HK-2 (cell line): ENCODE measurements around the gene NEK5.
"Not testable (repeated sequence)": the region's sequence is repeated elsewhere in the genome, so short reads cannot be mapped to it uniquely, and the experiment has no call there.

Experiments
- DNase-seq: peaks from one replicate; pipeline ENCODE4 v3.0.0-alpha.2; 2018; ENCODE audit not compliant: unreplicated experiment

The NEK5 gene

DNA sequence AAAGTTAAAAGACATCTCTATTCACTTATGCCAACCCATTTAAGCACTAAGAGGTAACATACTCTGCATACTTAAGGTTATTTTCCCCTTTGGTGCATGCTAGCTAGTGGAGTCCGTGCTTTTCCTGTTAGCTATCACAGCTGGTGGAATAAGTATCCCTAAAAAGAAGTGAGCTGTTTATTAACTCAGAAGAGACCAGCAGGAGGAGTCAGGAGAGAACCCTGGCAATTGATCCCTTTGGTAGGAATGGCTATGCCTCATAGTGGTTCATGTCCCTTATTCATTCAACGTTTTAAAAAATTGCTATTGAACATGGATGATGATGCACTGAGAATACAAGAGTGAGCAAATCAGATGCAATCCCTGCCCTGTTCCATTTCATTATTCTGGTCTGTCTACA is 12.4 kb upstream of the NEK5 start:
- no peak for DNase-seq

DNA sequence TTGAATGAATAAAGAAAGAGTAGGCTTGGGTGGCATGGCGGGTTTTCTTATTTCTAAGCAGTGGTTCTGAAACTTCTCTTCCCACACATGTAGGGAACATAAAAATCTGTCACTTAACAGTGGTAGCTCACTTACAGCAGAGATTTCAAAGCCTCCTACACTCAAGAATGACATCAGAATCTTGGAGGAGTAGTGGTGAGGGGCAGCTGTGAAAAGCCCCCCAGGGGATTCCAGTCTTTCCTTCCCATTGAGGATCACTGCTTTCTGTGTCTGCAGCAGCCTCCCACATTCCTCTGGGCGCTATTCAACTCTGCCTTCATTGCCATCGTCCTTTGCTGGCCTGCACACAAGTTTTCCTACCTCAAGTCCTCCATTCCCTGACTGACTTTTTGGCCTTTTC is 8.6 kb upstream of the NEK5 start:
- no peak for DNase-seq

DNA sequence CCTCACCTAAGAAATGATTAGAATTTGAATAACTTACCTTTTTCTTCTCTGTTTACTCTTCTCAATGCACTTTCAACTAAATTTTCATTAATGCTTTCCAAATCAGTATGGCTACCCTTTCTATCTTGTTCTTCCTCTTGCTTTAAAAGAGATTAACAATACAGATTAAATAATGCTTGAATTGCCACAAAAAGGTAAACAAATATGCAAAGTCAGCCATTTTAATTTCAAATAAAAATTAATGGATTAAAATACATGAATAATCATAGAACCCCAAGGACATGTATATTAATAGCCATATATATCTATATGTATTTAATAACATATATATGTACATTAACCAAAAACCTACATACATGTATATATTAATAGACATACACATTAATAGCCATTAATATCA is 7.9 kb upstream of the NEK5 start:
- DNase-seq = no peak

DNA sequence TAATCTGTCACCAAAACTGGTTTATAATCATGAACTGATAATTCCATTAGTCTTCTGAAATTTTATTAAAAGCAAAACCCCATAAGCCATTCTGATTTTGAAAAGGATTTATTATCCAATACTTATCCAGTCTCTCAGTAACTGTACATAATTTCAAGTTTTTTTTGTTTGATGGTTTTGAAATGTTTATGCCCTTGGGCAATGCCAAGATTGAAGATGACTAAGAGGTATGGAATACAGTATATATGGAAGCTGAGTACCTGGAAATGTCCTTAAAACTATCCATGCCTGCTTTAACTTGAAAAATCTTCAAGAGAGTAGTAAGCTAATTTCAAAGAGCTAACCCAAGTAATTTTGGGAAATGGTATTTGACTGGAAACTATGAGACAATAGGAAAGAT is 1.8 kb upstream of the NEK5 start:
- no peak for DNase-seq

DNA sequence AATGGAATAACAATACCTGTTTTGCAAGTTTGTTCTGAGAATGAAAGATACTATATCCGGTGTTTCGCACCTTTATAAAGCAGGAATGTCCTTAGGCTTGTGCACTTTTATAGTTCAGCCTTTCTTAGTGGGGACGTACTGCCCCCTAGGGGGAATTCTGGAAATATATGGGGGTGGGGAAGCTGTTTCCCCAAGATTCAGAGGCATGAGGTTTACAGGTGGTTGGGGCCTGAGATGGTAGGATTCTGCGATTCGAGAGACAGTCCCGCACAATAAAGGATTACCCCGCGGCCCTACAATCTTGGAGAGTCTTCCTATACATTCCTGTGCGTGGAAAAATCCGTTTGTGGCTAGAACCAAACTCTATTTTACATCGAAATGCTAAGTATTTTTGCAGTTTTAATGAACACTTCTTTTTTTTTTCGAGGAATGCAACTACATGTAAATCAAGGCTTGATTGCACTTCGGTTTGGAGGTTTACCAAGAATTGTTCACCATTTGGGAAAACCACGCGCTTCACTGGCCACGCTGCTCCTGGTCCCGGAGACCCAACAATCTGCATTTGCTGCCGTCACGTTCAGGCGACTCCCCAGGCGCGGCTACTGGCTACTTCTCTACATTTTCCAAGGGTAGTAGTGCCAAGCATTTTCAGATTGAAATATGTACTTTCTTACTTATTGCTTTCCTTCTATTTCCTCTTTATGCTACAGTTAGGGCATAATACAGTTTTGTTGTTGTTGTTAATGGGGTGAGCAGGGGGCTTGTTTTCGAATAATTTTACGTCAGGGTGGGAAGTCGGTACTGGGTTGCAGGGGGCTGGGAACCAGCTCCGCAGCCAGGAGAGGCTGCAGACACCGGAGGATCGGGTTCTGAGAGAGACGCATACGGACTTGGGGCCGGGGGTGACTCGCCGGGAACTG is 830 bp downstream of the NEK5 start:
- DNase-seq = peak; percentile 47

DNA sequence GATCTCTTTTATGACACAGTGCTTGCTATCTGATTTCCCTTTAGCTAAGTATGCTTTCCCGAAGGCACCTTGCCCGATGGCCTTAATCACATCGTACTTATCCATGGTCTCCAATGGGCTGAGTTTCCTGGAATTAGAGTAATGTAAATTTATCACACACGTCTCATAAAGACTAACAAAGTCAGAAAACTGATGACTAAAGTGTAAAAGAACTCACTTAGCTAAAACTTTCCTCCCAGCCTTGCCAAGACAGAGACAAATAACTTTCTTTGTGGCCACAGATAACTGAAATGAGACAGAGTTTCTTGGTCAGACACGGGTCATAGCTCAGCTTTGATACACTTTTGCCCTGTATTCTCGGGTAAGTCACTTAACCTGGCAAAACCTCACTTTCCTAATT is 1.5 kb downstream of the NEK5 start:
- no peak for DNase-seq

DNA sequence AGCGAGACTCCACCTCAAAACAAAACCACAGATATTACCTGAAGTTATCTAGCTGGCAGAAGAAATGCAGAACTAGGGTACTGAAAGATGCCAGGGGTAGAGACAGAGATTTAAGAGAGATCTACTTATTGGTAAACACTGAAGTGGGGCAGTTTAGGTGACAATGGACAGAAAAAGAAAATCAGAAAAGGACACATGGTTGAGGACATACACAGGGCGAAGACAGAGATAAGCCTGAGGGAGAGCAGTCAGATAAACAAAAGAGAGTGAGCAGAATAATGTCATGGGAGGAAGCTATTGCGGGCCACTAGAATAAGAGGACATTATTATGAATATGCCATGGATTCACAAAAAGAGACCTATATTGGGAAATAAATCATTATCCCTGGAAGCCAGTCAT is 3.3 kb downstream of the NEK5 start:
- no peak for DNase-seq

DNA sequence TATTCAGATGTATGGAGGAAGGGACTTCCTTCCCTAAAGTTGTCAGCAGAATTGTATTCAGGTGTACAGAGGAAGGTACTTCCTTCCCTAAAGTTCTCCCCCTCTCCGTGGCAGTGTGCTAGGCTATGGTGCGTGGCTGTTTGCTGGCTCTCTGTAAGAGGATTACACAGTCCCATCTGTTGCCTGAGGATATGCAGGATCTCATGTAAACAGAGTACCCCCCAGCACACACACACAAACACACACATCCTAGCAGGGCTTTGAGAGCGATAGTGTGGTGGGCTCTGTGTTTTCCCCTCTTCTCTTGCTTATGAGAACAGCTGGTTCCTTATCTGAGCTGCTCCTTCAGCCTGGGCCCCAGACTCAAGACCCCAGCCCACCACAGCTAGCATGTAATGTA is 10.3 kb downstream of the NEK5 start:
- DNase-seq = no peak

DNA sequence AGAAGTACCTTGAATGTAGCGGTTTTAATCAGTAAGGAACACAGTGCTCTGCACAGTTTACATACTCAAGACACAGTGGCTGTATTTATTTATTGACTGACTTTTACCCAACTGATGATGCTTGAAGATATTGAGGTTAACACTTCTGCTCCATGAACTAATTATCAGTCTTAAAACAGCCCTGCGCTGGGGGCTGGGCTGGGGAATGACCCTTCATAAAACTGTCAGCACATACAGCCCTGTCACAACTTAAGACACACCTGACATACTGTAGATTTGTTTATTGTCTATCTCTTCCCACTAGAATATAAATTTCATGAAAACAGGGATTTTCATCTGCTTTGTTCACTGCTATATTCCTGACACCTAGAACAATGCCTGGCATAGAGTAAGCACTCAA is 10.8 kb downstream of the NEK5 start:
- DNase-seq = no peak

DNA sequence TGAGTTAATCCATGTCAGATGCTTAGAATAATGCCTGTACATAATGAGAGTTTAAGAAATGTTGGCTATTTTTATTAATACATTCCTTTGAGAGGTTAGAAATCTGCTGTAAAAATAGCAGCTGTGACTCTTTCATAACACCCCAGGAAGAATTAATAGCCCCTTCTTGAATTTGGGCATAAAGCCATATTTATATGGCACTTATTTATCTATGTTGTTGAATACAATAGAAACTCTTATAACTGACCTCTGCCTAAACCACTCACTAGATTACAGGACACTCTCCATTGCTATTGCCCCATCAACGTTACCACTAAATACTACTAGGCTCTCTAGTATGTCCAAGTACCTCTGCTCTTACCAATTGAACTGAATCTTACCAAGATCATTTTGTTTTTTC is 16.3 kb downstream of the NEK5 start:
- no peak for DNase-seq

DNA sequence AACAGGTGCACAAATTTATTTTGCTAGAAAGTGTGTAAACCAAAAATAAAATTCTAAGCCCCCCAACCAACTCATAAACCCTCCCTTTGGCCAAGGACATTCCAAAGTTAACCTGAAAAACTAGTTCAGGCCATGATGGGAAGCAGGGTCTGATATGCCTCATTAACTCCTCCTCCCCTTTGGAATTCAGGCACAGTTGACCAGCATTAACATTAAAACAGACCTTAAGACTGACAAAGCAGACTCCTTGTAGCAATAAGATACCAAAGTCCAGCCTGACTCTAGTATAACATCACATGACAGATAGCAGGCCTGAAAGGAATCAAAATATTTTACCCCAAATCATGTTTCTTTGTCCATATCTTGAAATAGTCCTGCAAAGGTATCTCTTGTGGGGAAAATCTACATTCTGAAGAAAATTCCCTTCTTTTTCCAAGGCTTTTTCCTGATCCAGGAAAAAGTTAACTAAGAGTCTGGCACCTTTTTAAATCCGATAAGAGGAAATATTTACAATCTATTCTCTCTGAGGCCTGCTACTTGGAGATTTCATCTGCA is 19.7 kb downstream of the NEK5 start:
- no peak for DNase-seq

DNA sequence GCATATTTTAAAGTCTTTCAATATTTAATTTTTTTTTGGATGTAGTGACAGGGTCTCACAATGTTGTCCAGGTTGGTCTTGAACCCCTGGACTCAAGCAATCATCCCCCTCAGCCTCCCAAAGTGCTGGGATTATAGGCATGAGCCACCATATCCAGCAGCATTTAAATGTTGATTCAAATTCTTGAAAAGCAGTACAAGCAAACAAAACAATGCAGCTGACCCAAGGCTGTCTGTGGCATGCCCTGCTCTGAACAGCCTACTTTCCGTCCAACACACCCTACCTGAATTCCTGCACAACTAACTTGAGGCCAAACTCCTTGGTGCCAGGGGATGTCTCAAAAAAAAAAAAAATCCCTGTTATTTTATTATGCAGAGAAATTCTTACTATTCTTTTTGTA is 23.0 kb downstream of the NEK5 start:
- no peak for DNase-seq

DNA sequence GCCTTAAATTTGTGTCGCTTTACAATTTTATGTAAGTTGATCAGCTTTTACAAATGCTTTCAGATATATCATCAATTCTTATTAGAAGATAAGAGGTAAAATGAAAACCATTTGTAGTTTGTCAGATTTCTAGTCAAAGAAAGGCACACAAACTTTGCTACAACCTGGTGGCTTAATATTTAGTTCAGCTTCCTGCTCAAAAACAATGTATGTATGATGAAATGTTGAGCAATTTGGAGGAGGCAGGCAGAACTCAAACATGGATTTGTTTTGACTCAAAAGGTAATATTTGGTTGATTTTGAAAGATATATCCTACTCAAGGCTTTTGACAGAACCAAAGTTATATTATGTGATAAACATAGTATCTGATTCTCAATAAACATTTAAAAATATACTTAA is 24.2 kb downstream of the NEK5 start:
- no peak for DNase-seq

DNA sequence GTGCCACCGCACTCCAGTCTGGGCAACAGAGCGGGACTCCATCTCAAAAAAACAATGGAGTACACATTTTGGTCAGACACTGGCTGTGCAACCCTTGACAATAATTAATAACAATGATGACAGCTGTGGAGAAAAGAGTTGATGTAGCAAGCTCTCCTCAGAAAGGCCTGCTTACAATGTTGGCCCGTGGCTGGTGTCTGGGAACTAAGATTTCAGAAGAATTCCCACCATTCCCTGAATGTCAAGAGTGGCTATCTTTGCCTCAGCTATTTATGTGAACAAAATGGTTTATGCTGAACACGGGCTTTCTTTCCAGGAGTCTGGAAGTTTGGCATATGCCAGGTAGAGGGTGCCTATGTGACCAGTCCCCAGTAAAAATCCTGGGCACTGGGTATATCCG is 25.5 kb downstream of the NEK5 start:
- no peak for DNase-seq

DNA sequence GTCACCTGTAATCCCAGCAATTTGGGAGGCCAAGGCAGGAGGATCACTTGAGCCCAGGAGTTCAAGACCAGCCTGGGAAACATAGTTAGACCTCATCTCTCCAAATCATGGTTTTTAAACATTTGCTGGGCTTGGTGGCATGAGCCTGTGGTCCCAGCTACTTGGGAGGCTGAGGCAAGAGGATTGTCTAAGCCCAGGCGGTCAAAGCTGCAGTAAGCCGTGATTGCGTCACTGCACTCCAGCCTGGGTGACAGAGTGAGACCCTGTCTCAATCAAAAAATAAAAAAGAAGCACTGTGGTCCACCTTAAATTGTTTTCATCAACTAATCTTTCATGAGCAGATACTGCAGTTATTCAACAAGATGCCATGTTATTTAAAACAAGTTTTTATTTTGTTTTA is 26.4 kb downstream of the NEK5 start:
- DNase-seq = not testable (repeated sequence)

DNA sequence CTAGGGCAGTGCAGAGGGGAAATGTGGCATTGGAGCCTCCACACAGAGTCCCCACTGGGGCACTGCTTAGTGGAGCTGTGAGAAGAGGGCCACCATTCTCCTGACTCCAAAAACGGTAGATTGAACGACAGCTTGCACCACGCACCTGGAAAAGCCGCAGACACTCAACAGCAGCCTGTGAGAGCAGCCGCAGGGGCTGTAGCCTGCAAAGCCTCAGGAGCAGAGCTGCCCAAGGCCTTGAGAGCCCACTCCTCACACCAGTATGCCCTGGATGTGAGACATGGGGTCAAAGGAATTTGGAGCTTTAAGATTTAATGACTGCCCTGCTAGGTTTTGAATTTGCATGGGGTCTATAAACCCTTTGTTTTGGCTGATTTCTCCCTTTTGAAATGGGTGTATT is 31.7 kb downstream of the NEK5 start:
- no peak for DNase-seq

DNA sequence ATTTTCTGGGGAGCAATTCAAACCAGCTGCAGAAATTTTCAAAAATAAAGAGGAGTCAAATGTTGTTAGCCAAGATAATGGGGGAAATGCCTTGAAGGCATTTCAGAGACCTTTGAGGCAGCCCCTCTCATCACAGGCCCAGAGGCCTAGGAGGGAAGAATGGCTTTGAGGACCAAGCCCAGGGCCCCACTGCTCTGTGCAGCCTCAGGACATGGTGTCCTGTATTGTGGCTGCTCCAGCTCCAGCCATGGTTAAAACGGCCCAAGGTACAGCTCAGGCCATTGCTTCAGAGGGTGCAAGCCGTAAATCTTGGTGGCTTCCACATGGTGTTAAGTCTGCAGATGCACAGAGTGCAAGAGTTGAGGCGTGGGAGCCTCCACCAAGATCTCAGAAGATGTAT is 32.1 kb downstream of the NEK5 start:
- no peak for DNase-seq

DNA sequence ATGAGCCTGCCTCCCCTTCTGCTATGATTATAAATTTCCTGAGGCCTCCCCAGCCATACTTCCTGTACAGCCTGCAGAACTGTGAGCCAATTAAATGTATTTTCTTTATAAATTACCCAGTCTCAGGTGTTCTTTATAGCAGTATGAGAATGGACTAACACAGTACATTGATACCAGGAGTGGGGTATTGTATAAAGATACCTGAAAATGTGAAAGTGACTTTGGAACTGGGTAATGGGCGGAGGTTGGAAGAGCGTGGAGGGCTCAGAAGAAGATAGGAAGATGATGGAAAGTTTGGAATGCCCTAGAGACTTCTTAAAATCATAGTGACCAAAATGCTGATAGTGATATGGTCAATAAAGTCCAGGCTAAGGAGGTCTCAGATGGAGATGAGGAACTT is 32.8 kb downstream of the NEK5 start:
- no peak for DNase-seq

DNA sequence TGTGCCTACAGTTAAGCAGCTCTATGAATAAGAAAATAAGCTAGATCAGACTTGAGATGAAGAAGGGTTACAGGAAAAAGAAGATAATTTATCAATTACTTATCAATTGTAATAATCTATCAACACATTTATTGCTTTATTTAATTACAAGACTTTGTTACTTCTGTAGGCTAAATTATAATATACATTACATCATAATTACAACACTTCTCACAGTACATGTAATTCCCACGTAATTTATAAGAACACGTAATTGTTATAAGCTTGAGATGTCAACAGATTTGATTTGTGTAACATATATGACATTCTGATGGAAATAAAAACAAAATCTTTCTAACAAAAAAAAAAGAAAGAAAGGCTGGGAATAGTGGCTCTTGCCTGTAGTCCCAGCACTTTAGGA is 36.8 kb downstream of the NEK5 start:
- no peak for DNase-seq

DNA sequence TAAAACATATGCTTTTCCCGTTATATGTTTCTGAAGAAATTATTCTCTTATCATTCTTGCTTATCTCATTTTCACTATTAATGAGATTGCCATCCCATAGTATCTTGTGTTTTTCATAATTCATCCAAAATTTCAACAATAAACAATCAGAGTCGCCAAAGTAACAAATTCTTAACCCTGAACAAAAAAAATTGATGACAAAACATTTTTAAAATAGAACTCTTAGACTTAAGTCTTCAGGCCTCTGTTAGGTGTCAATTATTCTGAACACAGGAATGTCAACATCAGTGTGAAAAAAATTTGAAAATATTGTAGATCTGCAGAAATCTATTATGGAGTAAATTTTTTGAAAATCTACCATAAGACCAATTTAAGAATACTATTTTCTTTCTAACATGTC is 37.4 kb downstream of the NEK5 start:
- no peak for DNase-seq

DNA sequence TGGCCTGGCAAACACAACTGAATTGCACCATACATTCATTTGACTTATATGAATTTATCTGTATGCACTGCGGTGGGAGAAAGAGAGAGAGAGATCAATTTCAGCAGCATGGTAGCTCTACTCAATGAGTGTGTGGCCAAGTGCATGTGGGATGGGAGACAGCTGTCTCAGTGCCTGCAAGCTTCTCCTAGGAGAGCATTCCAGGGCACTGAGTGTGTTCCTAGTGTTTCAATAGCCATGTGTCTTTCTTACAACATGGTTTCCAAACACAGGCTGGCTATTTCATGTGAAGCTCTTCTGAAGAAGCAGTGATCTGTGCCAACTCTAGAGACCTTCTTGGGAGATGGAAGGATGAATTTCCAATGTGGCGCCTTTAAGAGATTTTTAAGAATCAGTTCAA is 43.5 kb downstream of the NEK5 start:
- DNase-seq = no peak

DNA sequence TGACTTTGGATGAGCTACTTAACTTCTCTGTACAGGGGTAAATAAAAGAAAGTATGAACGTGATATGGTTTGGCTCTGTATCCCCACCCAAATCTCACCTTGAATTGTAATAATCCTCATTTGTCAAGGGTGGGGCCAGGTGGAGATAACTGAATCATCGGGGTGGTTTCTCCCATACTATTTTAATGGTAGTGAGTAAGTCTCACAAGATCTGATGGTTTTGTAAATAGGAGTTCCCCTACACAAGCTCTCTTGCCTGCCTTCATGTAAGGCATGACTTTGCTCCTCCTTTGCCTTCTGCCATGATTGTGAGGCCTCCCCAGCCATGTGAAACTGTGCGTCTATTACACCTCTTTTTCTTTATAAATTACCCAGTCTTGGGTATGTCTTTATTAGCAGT is 43.9 kb downstream of the NEK5 start:
- DNase-seq = not testable (repeated sequence)

DNA sequence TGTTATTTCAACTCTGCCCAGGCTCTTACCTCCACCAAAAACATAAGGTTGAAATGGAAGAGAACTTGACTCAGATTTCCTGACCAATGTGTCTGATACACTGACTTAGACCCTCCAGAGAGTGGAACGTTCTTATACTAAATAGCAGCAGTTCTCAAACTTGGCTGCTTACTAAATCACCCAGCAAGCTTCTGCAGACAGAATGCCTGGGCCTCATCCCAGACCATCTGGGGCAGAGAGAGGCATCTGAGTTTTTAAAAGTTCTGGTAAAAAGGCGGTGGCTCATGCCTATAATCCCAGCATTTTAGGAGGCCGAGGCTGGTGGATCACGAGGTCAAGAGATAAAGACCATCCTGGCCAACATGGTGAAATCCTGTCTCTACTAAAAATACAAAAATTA is 46.3 kb downstream of the NEK5 start:
- no peak for DNase-seq

DNA sequence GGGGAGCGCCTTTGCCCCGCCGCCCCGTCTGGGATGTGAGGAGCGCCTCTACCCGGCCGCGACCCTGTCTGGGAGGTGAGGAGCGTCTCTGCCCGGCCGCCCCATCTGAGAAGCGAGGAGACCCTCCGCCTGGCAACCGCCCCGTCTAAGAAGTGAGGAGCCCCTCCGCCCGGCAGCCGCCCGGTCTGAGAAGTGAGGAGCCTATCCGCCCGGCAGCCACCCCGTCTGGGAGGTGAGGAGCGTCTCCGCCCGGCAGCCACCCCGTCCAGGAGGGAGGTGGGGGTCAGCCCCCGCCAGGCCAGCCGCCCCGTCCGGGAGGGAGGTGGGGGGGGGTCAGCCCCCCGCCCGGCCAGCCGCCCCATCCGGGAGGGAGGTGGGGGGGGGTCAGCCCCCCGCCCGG is 49.0 kb downstream of the NEK5 start:
- not testable (repeated sequence) for DNase-seq
